ENCODE data around the gene FANCE. TPM values are rescaled to one million over a fixed set of nuclear protein-coding genes. Genes with fewer than 3 reads are reported as not detected.
A peak's percentile ranks its signal among the peaks of the same experiment; 100 is the strongest.

Gene FANCE
- total RNA-seq, 1 donor from 2014 or later = 19.6 TPM

GRCh38 chr6:35465646-35466045, 13.5 kb downstream of the FANCE start:
- no peaks in the 10 kb centered on the region for H3K9me3 Mint-ChIP-seq
- DNase-seq = no peak
- H3K4me1 Mint-ChIP-seq = peaks cover 27% of the 10 kb centered on the region
- intact Hi-C loops (cut with micrococcal nuclease) = loop anchor here (5.0 kb wide), 1 partner anchor 48 kb away; no protein-coding TSS in a partner anchor
- peak overlapping the region; percentile 67 for H3K27ac Mint-ChIP-seq
- no peaks in the 10 kb centered on the region for H3K27me3 Mint-ChIP-seq
- no peak overlapping the region for H3K4me3 Mint-ChIP-seq
- peaks cover 56% of the 10 kb centered on the region for H3K36me3 Mint-ChIP-seq (ENCODE audit: low read depth)

- Mint-ChIP-seq H3K4me3 (peak within 1 kb of the TSS; percentile 97), H3K36me3 (ENCODE audit: low read depth) (peaks cover 73% of the 10 kb centered on the region), H3K9me3 (no peaks in the 10 kb centered on the region)
Measured at GRCh38 chr6:35468181-35468979, 16.2 kb downstream of the FANCE start, which contains the start of gene RPL10A. Gene RPL10A, plus strand, starts transcription at chr6:35468401. Its CDS starts 34 bp downstream, at chr6:35468435.

GRCh38 chr6:35468980-35469750, 17.0 kb downstream of the FANCE start:
- H3K4me3 Mint-ChIP-seq = peak overlapping the region; percentile 97
- peak overlapping the region; percentile 98 for H3K27ac Mint-ChIP-seq
- intact Hi-C loops (cut with micrococcal nuclease) = loop anchor here (1.0 to 5.0 kb wide), 5 partner anchors 17 to 172 kb away; partner anchors contain the start of genes DEF6, FANCE and PPARD
- H3K27me3 Mint-ChIP-seq = no peaks in the 10 kb centered on the region
- DNase-seq = peak; percentile 62
- H3K36me3 Mint-ChIP-seq (ENCODE audit: low read depth) = peaks cover 71% of the 10 kb centered on the region
- peaks cover 39% of the 10 kb centered on the region for H3K4me1 Mint-ChIP-seq
- no peaks in the 10 kb centered on the region for H3K9me3 Mint-ChIP-seq

More at GRCh38 chr6:35468181-35468979, 16.2 kb downstream of the FANCE start, which contains the start of gene RPL10A:
- Mint-ChIP-seq H3K27ac (peak within 1 kb of the TSS; percentile 98), H3K27me3 (no peaks in the 10 kb centered on the region), H3K4me1 (peaks cover 39% of the 10 kb centered on the region)
- intact Hi-C loops (cut with micrococcal nuclease) = loop anchor here (1.0 to 5.0 kb wide), 5 partner anchors 16 to 171 kb away; partner anchors contain the start of genes DEF6, FANCE and PPARD
- peak; percentile 98 for DNase-seq

- Mint-ChIP-seq H3K36me3 (ENCODE audit: low read depth) (peaks cover 71% of the 10 kb centered on the region), H3K4me3 (peak overlapping the region; percentile 97), H3K27me3 (no peaks in the 10 kb centered on the region), H3K27ac (peak overlapping the region; percentile 98), H3K4me1 (peaks cover 39% of the 10 kb centered on the region), H3K9me3 (no peaks in the 10 kb centered on the region)
- peak; percentile 63 for DNase-seq
- intact Hi-C loops (cut with micrococcal nuclease) = loop anchor here (5.0 kb wide), 1 partner anchor 53 kb away; no protein-coding TSS in a partner anchor
Measured at GRCh38 chr6:35469751-35470662, 17.9 kb downstream of the FANCE start.

- no peaks in the 10 kb centered on the region for H3K9me3 Mint-ChIP-seq
- no peaks in the 10 kb centered on the region for H3K27me3 Mint-ChIP-seq
- peaks cover 68% of the 10 kb centered on the region for H3K36me3 Mint-ChIP-seq (ENCODE audit: low read depth)
- intact Hi-C loops (cut with micrococcal nuclease) = no loop called here
- H3K27ac Mint-ChIP-seq = peak overlapping the region; percentile 98
- peak overlapping the region; percentile 97 for H3K4me3 Mint-ChIP-seq
- peak; percentile 64 for DNase-seq
- peaks cover 38% of the 10 kb centered on the region for H3K4me1 Mint-ChIP-seq
Measured at GRCh38 chr6:35470663-35471120, 18.6 kb downstream of the FANCE start.

- H3K27me3 Mint-ChIP-seq = no peaks in the 10 kb centered on the region
- H3K36me3 Mint-ChIP-seq (ENCODE audit: low read depth) = peaks cover 64% of the 10 kb centered on the region
- peak overlapping the region; percentile 97 for H3K4me3 Mint-ChIP-seq
- peak overlapping the region; percentile 63 for H3K27ac Mint-ChIP-seq
- no peak for DNase-seq
- intact Hi-C loops (cut with micrococcal nuclease) = no loop called here
- H3K4me1 Mint-ChIP-seq = peaks cover 40% of the 10 kb centered on the region
- H3K9me3 Mint-ChIP-seq = no peaks in the 10 kb centered on the region
Measured at GRCh38 chr6:35471836-35472345, 19.8 kb downstream of the FANCE start.

- H3K9me3 Mint-ChIP-seq = no peaks in the 10 kb centered on the region
- H3K36me3 Mint-ChIP-seq (ENCODE audit: low read depth) = peaks cover 55% of the 10 kb centered on the region
- no peak overlapping the region for H3K4me3 Mint-ChIP-seq
- no peak overlapping the region for H3K27ac Mint-ChIP-seq
- peaks cover 29% of the 10 kb centered on the region for H3K4me1 Mint-ChIP-seq
- no peaks in the 10 kb centered on the region for H3K27me3 Mint-ChIP-seq
- DNase-seq = no peak
- intact Hi-C loops (cut with micrococcal nuclease) = no loop called here
Measured at GRCh38 chr6:35473075-35473849, 21.1 kb downstream of the FANCE start.

- Mint-ChIP-seq H3K9me3 (no peaks in the 10 kb centered on the region), H3K36me3 (ENCODE audit: low read depth) (peaks cover 50% of the 10 kb centered on the region), H3K27ac (no peak overlapping the region), H3K4me3 (no peak overlapping the region), H3K4me1 (peaks cover 29% of the 10 kb centered on the region), H3K27me3 (no peaks in the 10 kb centered on the region)
- intact Hi-C loops (cut with micrococcal nuclease) = no loop called here
- no peak for DNase-seq
Measured at GRCh38 chr6:35473850-35474130, 21.7 kb downstream of the FANCE start.

- H3K27ac Mint-ChIP-seq = no peak overlapping the region
- no peaks in the 10 kb centered on the region for H3K27me3 Mint-ChIP-seq
- H3K36me3 Mint-ChIP-seq (ENCODE audit: low read depth) = peaks cover 45% of the 10 kb centered on the region
- H3K9me3 Mint-ChIP-seq = no peaks in the 10 kb centered on the region
- intact Hi-C loops (cut with micrococcal nuclease) = no loop called here
- peaks cover 28% of the 10 kb centered on the region for H3K4me1 Mint-ChIP-seq
- DNase-seq = no peak
- no peak overlapping the region for H3K4me3 Mint-ChIP-seq
Measured at GRCh38 chr6:35474131-35474941, 22.2 kb downstream of the FANCE start.

GRCh38 chr6:35474942-35475570, 22.9 kb downstream of the FANCE start:
- Mint-ChIP-seq H3K27me3 (no peaks in the 10 kb centered on the region), H3K9me3 (no peaks in the 10 kb centered on the region), H3K27ac (no peak overlapping the region), H3K36me3 (ENCODE audit: low read depth) (peaks cover 38% of the 10 kb centered on the region), H3K4me3 (no peak overlapping the region), H3K4me1 (peaks cover 24% of the 10 kb centered on the region)
- no peak for DNase-seq
- intact Hi-C loops (cut with micrococcal nuclease) = no loop called here

- H3K9me3 Mint-ChIP-seq = no peaks in the 10 kb centered on the region
- no peaks in the 10 kb centered on the region for H3K27me3 Mint-ChIP-seq
- no peak overlapping the region for H3K4me3 Mint-ChIP-seq
- DNase-seq = no peak
- peaks cover 33% of the 10 kb centered on the region for H3K36me3 Mint-ChIP-seq (ENCODE audit: low read depth)
- no peak overlapping the region for H3K27ac Mint-ChIP-seq
- peaks cover 18% of the 10 kb centered on the region for H3K4me1 Mint-ChIP-seq
- intact Hi-C loops (cut with micrococcal nuclease) = no loop called here
Measured at GRCh38 chr6:35475573-35475972, 23.4 kb downstream of the FANCE start.

All from activated CD4-positive, alpha-beta T cell treated with anti-CD3 and anti-CD28 coated beads, Interleukin-2, amount 10 ng/mL, durations not matched to agents 24 days and 14 days (primary cell).